GM12865 (cell line): Measurements from ENCODE around the gene THOC7.
A peak's percentile ranks its signal among the peaks of the same experiment; 100 is the strongest.

ENCODE experiments used
- DNase-seq: peaks from one replicate; pipeline ENCODE4 v3.0.0; 2010; ENCODE audit warnings: low read depth
- H3K4me3 ChIP-seq: 2 replicates; pipeline ENCODE4 v1.5.1; 2011; ENCODE audit warnings: mild to moderate bottlenecking, low read depth, low read length, control low read depth
- CTCF ChIP-seq: IDR thresholded peaks from 2 replicates; pipeline ENCODE4 v1.5.1; 2011; ENCODE audit warnings: low read length, control low read depth, low read depth, inconsistent platforms; ENCODE audit not compliant: insufficient read depth; ENCODE audit errors: missing control alignments

Gene THOC7

GRCh38 chr3:63863150-63864007, at the start of gene THOC7, which contains the start of gene ATXN7:
THOC7 (minus strand) TSS chr3:63863805; CDS start chr3:63863790, 15 bp downstream.
ATXN7 (plus strand) TSS chr3:63863867; CDS start chr3:63912599, 48,732 bp downstream.
- peak within 1 kb of the TSS; percentile 90 for H3K4me3 ChIP-seq
- no peak for TF ChIP-seq CTCF
- DNase-seq: peak; percentile 76

GRCh38 chr3:63912768-63913588, 49.4 kb upstream of the THOC7 start:
- DNase-seq: peak; percentile 57
- peak overlapping the region; percentile 45 for H3K4me3 ChIP-seq
- no peak for TF ChIP-seq CTCF

GRCh38 chr3:63911873-63912767, 48.5 kb upstream of the THOC7 start, which contains the start of gene SCAANT1:
SCAANT1 (minus strand) TSS chr3:63912383.
- peak within 1 kb of the TSS; percentile 91 for H3K4me3 ChIP-seq
- TF ChIP-seq CTCF: no peak
- peak; percentile 92 for DNase-seq

- H3K4me3 ChIP-seq: peak overlapping the region; percentile 91
- TF ChIP-seq CTCF: no peak
- no peak for DNase-seq
Measured at GRCh38 chr3:63911509-63911872, 47.9 kb upstream of the THOC7 start.

GRCh38 chr3:63910891-63911290, 47.3 kb upstream of the THOC7 start:
- peak overlapping the region; percentile 91 for H3K4me3 ChIP-seq
- no peak for TF ChIP-seq CTCF

GRCh38 chr3:63910001-63910400, 46.4 kb upstream of the THOC7 start:
- no peak for DNase-seq
- no peak for TF ChIP-seq CTCF

More at GRCh38 chr3:63910891-63911290, 47.3 kb upstream of the THOC7 start:
- peak; percentile 56 for DNase-seq

More at GRCh38 chr3:63910001-63910400, 46.4 kb upstream of the THOC7 start:
- H3K4me3 ChIP-seq: no peak overlapping the region
